Lower leg skin (tissue), 4 donors: Measurements from ENCODE around the gene SRSF4. TPM values are rescaled to one million over a fixed set of nuclear protein-coding genes. Genes with fewer than 3 reads are reported as not detected.

ENCODE experiments used
- DNase-seq, 2 donors: peaks; one replicate each; pipeline ENCODE4 v3.0.0-alpha.2; 2019; ENCODE audit warnings: low spot score in 2 of 2
- H3K4me3 ChIP-seq: fragments of 200-600 bp; sonication (generic); 2 replicates; pipeline ENCODE4 v1.5.1; 2017; ENCODE audit warnings: mild to moderate bottlenecking, low read depth; ENCODE audit not compliant: poor library complexity, severe bottlenecking
- CTCF ChIP-seq, 3 donors: fragments of 450-650 bp; IDR thresholded peaks; one replicate each; pipeline ENCODE4 v1.5.1; 2016; ENCODE audit warnings: antibody characterized with exemption in 3 of 3, mild to moderate bottlenecking in 3 of 3, moderate library complexity in 2 of 3
- POLR2A ChIP-seq, 2 donors: fragments of 450-650 bp; IDR thresholded peaks; one replicate each; pipeline ENCODE4 v1.6.1; 2016 to 2017; ENCODE audit warnings: antibody characterized with exemption in 2 of 2, mild to moderate bottlenecking in 1 of 2, moderate library complexity in 1 of 2
- WGBS, 2 donors: methylation state at CpG; one replicate each; pipeline ENCODE4 v1.1.5; 2018; 5-methylcytosine and 5-hydroxymethylcytosine counted together
- intact Hi-C: fragments of 100-400 bp; cut with DNase I; formaldehyde crosslinking; loops from one replicate; pipeline ENCODE4 v1.15.0; 2023; ENCODE audit warnings: low total_unique reads
- total RNA-seq, 4 donors: library from RNA; depleted of rRNA; stranded (reverse); fragments of >200 nt; gene quantifications; one replicate each; pipeline ENCODE4 v1.1.0, GENCODE V29; 2016

The SRSF4 gene
- total RNA-seq: 10 to 100 TPM; 47.3 to 89.4 (median 58.5) TPM

GRCh38 chr1:29181413-29182225 is at the start of gene SRSF4:
Gene SRSF4, minus strand, starts transcription at chr1:29181900. Its CDS starts 148 bp downstream, at chr1:29181752.
- TF ChIP-seq POLR2A (IDR thresholded peaks at IDR 0.05): peak in 1 of 2 donors; percentile 52
- TF ChIP-seq CTCF (IDR thresholded peaks at IDR 0.05): no peak
- peak within 1 kb of the TSS; percentile 95 for H3K4me3 ChIP-seq
- intact Hi-C loops: no loop called here
- DNase-seq: peak; percentile 98 to 100
- WGBS, 2 donors: 0 to 1% methylated on average over 29 to 38 of the region's 100 CpGs

DNA sequence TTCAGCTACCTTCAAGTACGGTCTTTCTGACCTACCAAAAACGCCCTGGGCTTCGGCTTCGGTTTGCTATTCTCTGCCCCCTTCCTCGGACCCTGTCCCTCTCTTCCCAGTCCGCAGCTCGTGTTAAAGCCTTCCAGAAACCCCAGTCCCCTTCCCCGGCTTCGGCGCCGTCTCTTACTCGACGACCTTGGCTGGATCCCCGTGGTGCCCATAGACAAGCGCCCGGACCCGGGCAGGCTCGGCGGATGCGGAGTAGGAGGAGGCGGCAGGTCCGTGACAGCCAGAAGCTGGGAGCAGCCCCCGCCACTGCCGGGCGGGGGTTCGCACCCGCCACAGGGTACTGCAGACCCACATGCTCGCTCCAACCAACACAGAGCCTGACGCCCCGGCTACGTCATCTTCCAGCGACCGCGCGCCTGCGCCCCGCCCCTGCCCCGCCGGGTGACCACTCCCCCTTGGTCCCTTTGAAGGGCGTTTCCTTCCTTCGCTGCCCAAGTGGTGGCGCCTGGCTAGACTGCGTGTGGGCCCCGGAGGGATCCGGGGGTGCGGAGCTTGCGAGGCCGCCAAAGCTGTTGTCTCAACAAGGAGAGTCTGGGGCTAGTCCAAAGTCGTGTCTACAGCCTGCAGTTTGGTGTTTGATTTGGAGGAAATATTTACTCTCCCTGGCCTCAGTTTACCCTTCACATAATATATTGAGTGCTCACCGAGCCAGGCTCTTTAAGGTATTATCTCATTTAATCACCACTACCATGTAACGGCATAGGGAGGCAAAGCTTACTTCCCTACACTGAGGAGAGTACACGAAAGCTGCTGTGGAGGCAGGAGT is 49.1 kb upstream of the SRSF4 start, which contains the start of gene MECR:
Gene MECR (minus strand): TSS at position 382 of the 826 bp plus-strand sequence. CDS start 28 bp downstream, at position 354.
- intact Hi-C loops: no loop called here
- TF ChIP-seq CTCF (IDR thresholded peaks at IDR 0.05): no peak
- no peak for TF ChIP-seq POLR2A (IDR thresholded peaks at IDR 0.05)
- peak; percentile 91 to 99 for DNase-seq
- 2 to 3% methylated on average over 28 to 52 of the region's 52 CpGs for WGBS, 2 donors
- H3K4me3 ChIP-seq: peak within 1 kb of the TSS; percentile 88

- intact Hi-C loops: no loop called here
- TF ChIP-seq POLR2A (IDR thresholded peaks at IDR 0.05) (no peak), CTCF (IDR thresholded peaks at IDR 0.05) (no peak)
- 10 to 14% methylated on average over 4 of the region's 4 CpGs for WGBS, 2 donors
- no peak for DNase-seq
- peak overlapping the region; percentile 88 for H3K4me3 ChIP-seq
These were observed 48.5 kb upstream of the SRSF4 start for GRCh38 chr1:29230204-29230552.

GRCh38 chr1:29227511-29227910 is 45.8 kb upstream of the SRSF4 start:
- intact Hi-C loops: no loop called here
- no peak for DNase-seq
- WGBS, 2 donors: 65 to 78% methylated on average over 5 of the region's 5 CpGs

GRCh38 chr1:29225361-29225760 is 43.7 kb upstream of the SRSF4 start:
- DNase-seq: no peak
- no peak overlapping the region for H3K4me3 ChIP-seq
- 94 to 96% methylated on average over 4 of the region's 4 CpGs for WGBS, 2 donors
- intact Hi-C loops: no loop called here
- TF ChIP-seq POLR2A (IDR thresholded peaks at IDR 0.05) (no peak), CTCF (IDR thresholded peaks at IDR 0.05) (no peak)

More at GRCh38 chr1:29227511-29227910, 45.8 kb upstream of the SRSF4 start:
- TF ChIP-seq CTCF (IDR thresholded peaks at IDR 0.05) (no peak), POLR2A (IDR thresholded peaks at IDR 0.05) (no peak)
- H3K4me3 ChIP-seq: no peak overlapping the region
